GM18499 (cell line): Measurements from ENCODE around the gene ZNF761.
"Not testable (repeated sequence)": the region's sequence is repeated elsewhere in the genome, so short reads cannot be mapped to it uniquely, and the experiment has no call there.

Source experiments
- ATAC-seq: cut with Tn5 transposase; IDR thresholded peaks from one replicate; pipeline ENCODE4 v1.9.1; 2021; ENCODE audit warnings: moderate number of reproducible peaks; ENCODE audit not compliant: insufficient read depth, unreplicated experiment

The ZNF761 gene

GRCh38 chr19:53431399-53432087, at the start of gene ZNF761:
ZNF761 (plus strand) TSS chr19:53431984; CDS start chr19:53447269, 15,285 bp downstream.
- peak; percentile 75 for ATAC-seq

GRCh38 chr19:53388168-53388567, 43.6 kb upstream of the ZNF761 start:
- no peak for ATAC-seq

GRCh38 chr19:53388904-53389303, 42.9 kb upstream of the ZNF761 start:
- no peak for ATAC-seq

- no peak for ATAC-seq
These were observed 42.2 kb upstream of the ZNF761 start for GRCh38 chr19:53389571-53389970.

GRCh38 chr19:53389978-53390377, 41.8 kb upstream of the ZNF761 start:
- ATAC-seq, result no peak

- ATAC-seq, result no peak
These were observed 37.2 kb upstream of the ZNF761 start for GRCh38 chr19:53394522-53394973.

GRCh38 chr19:53394974-53395839, 36.6 kb upstream of the ZNF761 start, which contains the start of gene ZNF765:
ZNF765 (plus strand) TSS chr19:53395149; CDS start chr19:53398016, 2,867 bp downstream.
- ATAC-seq, result no peak

GRCh38 chr19:53395840-53396524, 35.8 kb upstream of the ZNF761 start:
- not testable (repeated sequence) for ATAC-seq

- ATAC-seq, result no peak
These were observed 35.3 kb upstream of the ZNF761 start for GRCh38 chr19:53396525-53396868.

GRCh38 chr19:53397918-53398317, 33.9 kb upstream of the ZNF761 start:
- ATAC-seq, result not testable (repeated sequence)

GRCh38 chr19:53409505-53410204, 22.1 kb upstream of the ZNF761 start:
- no peak for ATAC-seq

- not testable (repeated sequence) for ATAC-seq
These were observed 11.1 kb upstream of the ZNF761 start for GRCh38 chr19:53420520-53421315.

- ATAC-seq, result no peak
These were observed 9.2 kb upstream of the ZNF761 start for GRCh38 chr19:53422551-53422950.

- not testable (repeated sequence) for ATAC-seq
These were observed 8.7 kb upstream of the ZNF761 start for GRCh38 chr19:53423074-53423473.

GRCh38 chr19:53423680-53424079, 8.1 kb upstream of the ZNF761 start:
- not testable (repeated sequence) for ATAC-seq

- no peak for ATAC-seq
These were observed 6.7 kb upstream of the ZNF761 start for GRCh38 chr19:53424968-53425597.

- ATAC-seq, result peak; percentile 11
These were observed 391 bp downstream of the ZNF761 start for GRCh38 chr19:53432088-53432661.

GRCh38 chr19:53443809-53444208, 12.0 kb downstream of the ZNF761 start:
- ATAC-seq, result not testable (repeated sequence)
